ENCODE measurements around the gene GALNT8.

DNA sequence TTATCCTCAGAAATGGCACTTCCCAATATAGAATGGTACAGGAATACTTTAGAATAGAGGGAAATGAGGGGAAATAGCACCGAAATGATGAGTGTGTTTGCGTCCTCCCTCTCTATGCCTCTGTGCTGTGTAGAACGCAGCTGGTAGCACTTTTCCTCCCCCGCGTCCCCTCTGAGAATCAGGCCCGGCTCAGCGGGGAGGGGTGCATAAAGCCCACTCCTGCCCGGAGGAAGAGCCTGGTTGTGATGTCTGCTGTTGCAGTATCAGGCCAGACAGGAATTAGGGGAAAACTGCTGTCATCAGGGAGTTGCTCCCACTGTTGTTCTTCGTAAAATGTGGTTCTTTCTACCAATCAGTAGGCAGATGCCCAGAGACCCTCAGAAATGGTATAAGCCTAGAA is 76.0 kb downstream of the GALNT8 start:
- TF ChIP-seq, protein P1, sequence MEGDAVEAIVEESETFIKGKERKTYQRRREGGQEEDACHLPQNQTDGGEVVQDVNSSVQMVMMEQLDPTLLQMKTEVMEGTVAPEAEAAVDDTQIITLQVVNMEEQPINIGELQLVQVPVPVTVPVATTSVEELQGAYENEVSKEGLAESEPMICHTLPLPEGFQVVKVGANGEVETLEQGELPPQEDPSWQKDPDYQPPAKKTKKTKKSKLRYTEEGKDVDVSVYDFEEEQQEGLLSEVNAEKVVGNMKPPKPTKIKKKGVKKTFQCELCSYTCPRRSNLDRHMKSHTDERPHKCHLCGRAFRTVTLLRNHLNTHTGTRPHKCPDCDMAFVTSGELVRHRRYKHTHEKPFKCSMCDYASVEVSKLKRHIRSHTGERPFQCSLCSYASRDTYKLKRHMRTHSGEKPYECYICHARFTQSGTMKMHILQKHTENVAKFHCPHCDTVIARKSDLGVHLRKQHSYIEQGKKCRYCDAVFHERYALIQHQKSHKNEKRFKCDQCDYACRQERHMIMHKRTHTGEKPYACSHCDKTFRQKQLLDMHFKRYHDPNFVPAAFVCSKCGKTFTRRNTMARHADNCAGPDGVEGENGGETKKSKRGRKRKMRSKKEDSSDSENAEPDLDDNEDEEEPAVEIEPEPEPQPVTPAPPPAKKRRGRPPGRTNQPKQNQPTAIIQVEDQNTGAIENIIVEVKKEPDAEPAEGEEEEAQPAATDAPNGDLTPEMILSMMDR (IDR thresholded peaks at IDR 0.05), result no peak
- TF ChIP-seq POLR2AphosphoS5 (IDR thresholded peaks at IDR 0.05; ENCODE audit: low read depth, low read length) (no peak), SIN3A (IDR thresholded peaks at IDR 0.05; ENCODE audit: borderline replicate concordance, insufficient read depth, low read depth, low read length) (no peak)
